OCI-LY7 (cell line): Measurements from ENCODE around the gene FKBP14. TPM values are rescaled to one million over a fixed set of nuclear protein-coding genes. Genes with fewer than 3 reads are reported as not detected.

Experiments used
- BruUV-seq: library from RNA; stranded (reverse); fragments of 400-500 nt; replicated peaks from 2 replicates; lab custom pipeline; 2021; lab: Mats Ljungman, UMichigan
- CTCF ChIA-PET: fragments of 300-600 bp; sonication (Branson Sonifier 250); formaldehyde crosslinking; loops from one replicate; lab custom pipeline; 2022; ENCODE audit warnings: antibody characterized with exemption; ENCODE audit not compliant: unreplicated experiment; lab: Charles Lee
- POLR2A ChIA-PET: fragments of 300-600 bp; sonication (Branson Sonifier 250); formaldehyde crosslinking; loops from one replicate; lab custom pipeline; 2022; ENCODE audit warnings: antibody characterized with exemption; lab: Charles Lee
- DNase-seq: peaks from one replicate; pipeline ENCODE4 v3.0.0-alpha.2; 2015; ENCODE audit warnings: low spot score
- H2AFZ ChIP-seq: fragments of 200-600 bp; sonication (generic), shearing (Covaris generic); 2 replicates; pipeline ENCODE4 v1.6.1; 2014; ENCODE audit warnings: mild to moderate bottlenecking, antibody characterized with exemption, low read length, moderate library complexity
- H3K27ac ChIP-seq: fragments of 200-600 bp; sonication (generic); 2 replicates; pipeline ENCODE4 v1.5.1; 2014; ENCODE audit warnings: mixed run types, low read depth, mild to moderate bottlenecking, moderate library complexity, low read length, inconsistent platforms; ENCODE audit not compliant: poor library complexity, severe bottlenecking
- H3K36me3 ChIP-seq: fragments of 200-600 bp; sonication (generic); 2 replicates; pipeline ENCODE4 v1.6.1; 2014; ENCODE audit warnings: mild to moderate bottlenecking, antibody characterized with exemption, low read length, moderate library complexity, mixed read lengths; ENCODE audit not compliant: insufficient read depth
- H3K4me1 ChIP-seq: fragments of 200-600 bp; sonication (generic); 2 replicates; pipeline ENCODE4 v1.5.1; 2014; ENCODE audit warnings: mild to moderate bottlenecking, low read length; ENCODE audit not compliant: insufficient read depth, poor library complexity, severe bottlenecking
- H3K4me2 ChIP-seq: fragments of 200-600 bp; sonication (generic); 2 replicates; pipeline ENCODE4 v1.6.1; 2014; ENCODE audit warnings: mild to moderate bottlenecking, low read length
- H3K4me3 ChIP-seq: fragments of 200-600 bp; sonication (generic); 2 replicates; pipeline ENCODE4 v1.5.1; 2014; ENCODE audit warnings: mild to moderate bottlenecking, low read depth, low read length; ENCODE audit not compliant: poor library complexity, severe bottlenecking
- H3K79me2 ChIP-seq: fragments of 200-600 bp; sonication (generic); 2 replicates; pipeline ENCODE4 v1.6.1; 2016; ENCODE audit warnings: low read depth, mild to moderate bottlenecking, low read length, moderate library complexity, mixed read lengths; ENCODE audit not compliant: insufficient read depth
- H3K9me2 ChIP-seq: fragments of 200-600 bp; sonication (generic); 2 replicates; pipeline ENCODE4 v1.6.1; 2016; ENCODE audit warnings: mild to moderate bottlenecking, low read length, mixed read lengths; ENCODE audit not compliant: insufficient read depth
- H3K9me3 ChIP-seq: fragments of 200-600 bp; sonication (generic); 2 replicates; pipeline ENCODE4 v1.6.1; 2014; ENCODE audit warnings: mild to moderate bottlenecking, mixed run types, low read length, mixed read lengths
- H4K20me1 ChIP-seq: fragments of 200-600 bp; sonication (generic); 2 replicates; pipeline ENCODE4 v1.6.1; 2014; ENCODE audit warnings: mild to moderate bottlenecking, antibody characterized with exemption, low read length, moderate library complexity, mixed read lengths; ENCODE audit not compliant: insufficient read depth
- CTCF ChIP-seq: fragments of 200-600 bp; sonication (generic); conservative IDR thresholded peaks from 2 replicates; pipeline ENCODE4 v1.5.1; 2014; ENCODE audit warnings: mild to moderate bottlenecking, antibody characterized with exemption, low read length, moderate library complexity, mixed read lengths
- EZH2phosphoT487 ChIP-seq: fragments of 200-600 bp; sonication (generic); IDR thresholded peaks from 2 replicates; pipeline ENCODE4 v1.6.1; 2018; ENCODE audit warnings: low read depth, borderline replicate concordance, mild to moderate bottlenecking, mixed run types, antibody characterized with exemption, low read length, moderate library complexity, mixed read lengths
- intact Hi-C: fragments of 100-400 bp; cut with micrococcal nuclease; formaldehyde crosslinking; loops from one replicate; pipeline ENCODE4 v1.10.0; 2022; ENCODE audit not compliant: unreplicated experiment
- total RNA-seq, 2 experiments: library from RNA; depleted of rRNA in 1 of 2; stranded (reverse); fragments of >200 nt in 1 of 2; shearing (Covaris generic) in 1 of 2; gene quantifications; 2 replicates each; pipeline ENCODE4 v1.2.3, GENCODE V29; 2014 to 2022

Gene FKBP14
- total RNA-seq, 2 experiments from 2014 or later, result 5.3 to 15.9 TPM

- DNase-seq, result no peak
- Histone ChIP-seq H3K4me1 (no peaks in the 10 kb centered on the region), H3K79me2 (no peaks in the 10 kb centered on the region), H2AFZ (no peak overlapping the region), H4K20me1 (no peaks in the 10 kb centered on the region), H3K9me3 (no peaks in the 10 kb centered on the region), H3K9me2 (no peaks in the 10 kb centered on the region; the same call in 1 of the 2 replicates), H3K36me3 (peaks cover 3% of the 10 kb centered on the region; the same call in 1 of the 2 replicates), H3K4me3 (no peak overlapping the region), H3K4me2 (no peak overlapping the region), H3K27ac (no peak overlapping the region)
- no TSS peak for BruUV-seq
- intact Hi-C loops, result loop anchor here (10.0 kb wide), 2 partner anchors 313 to 433 kb away; no protein-coding TSS in a partner anchor
- ChIA-PET POLR2A (no interaction called here), CTCF (no interaction called here)
- TF ChIP-seq CTCF (no peak), EZH2phosphoT487 (no peak)
Observed at GRCh38 chr7:30068117-30068516, 41.6 kb upstream of the FKBP14 start.

GRCh38 chr7:30066687-30067086 lies 40.2 kb upstream of the FKBP14 start:
- ChIA-PET CTCF (no interaction called here), POLR2A (interaction anchor here (0.6 kb wide), 1 partner anchor 104 kb away, joined by 3 read pairs; no protein-coding TSS in a partner anchor)
- H3K9me2 ChIP-seq, result no peaks in the 10 kb centered on the region
- H3K36me3 ChIP-seq, result peaks cover 14% of the 10 kb centered on the region; the same call in 1 of the 2 replicates
- intact Hi-C loops, result loop anchor here (10.0 kb wide), 2 partner anchors 312 to 432 kb away; no protein-coding TSS in a partner anchor
- no peaks in the 10 kb centered on the region for H3K79me2 ChIP-seq
- H3K4me3 ChIP-seq, result no peak overlapping the region
- no peak overlapping the region for H3K4me2 ChIP-seq
- BruUV-seq, result no TSS peak
- TF ChIP-seq CTCF (no peak), EZH2phosphoT487 (no peak)
- no peaks in the 10 kb centered on the region for H3K9me3 ChIP-seq
- H3K4me1 ChIP-seq, result peaks cover 8% of the 10 kb centered on the region
- H3K27ac ChIP-seq, result no peak overlapping the region
- DNase-seq, result no peak
- H2AFZ ChIP-seq, result no peak overlapping the region
- no peaks in the 10 kb centered on the region; the same call in 1 of the 2 replicates for H4K20me1 ChIP-seq

GRCh38 chr7:30065746-30066145 lies 39.2 kb upstream of the FKBP14 start:
- DNase-seq, result no peak
- Histone ChIP-seq H3K9me3 (no peaks in the 10 kb centered on the region), H2AFZ (no peak overlapping the region), H3K79me2 (no peaks in the 10 kb centered on the region), H3K9me2 (no peaks in the 10 kb centered on the region), H3K4me3 (no peak overlapping the region), H3K4me1 (peaks cover 13% of the 10 kb centered on the region), H3K4me2 (no peak overlapping the region), H4K20me1 (no peaks in the 10 kb centered on the region; the same call in 1 of the 2 replicates), H3K27ac (no peak overlapping the region), H3K36me3 (peaks cover 14% of the 10 kb centered on the region; the same call in 1 of the 2 replicates)
- BruUV-seq, result no TSS peak
- intact Hi-C loops, result loop anchor here (10.0 kb wide), 2 partner anchors 311 to 431 kb away; no protein-coding TSS in a partner anchor
- ChIA-PET POLR2A (interaction anchor here (0.6 kb wide), 1 partner anchor 445 kb away, joined by 4 read pairs; no protein-coding TSS in a partner anchor), CTCF (interaction anchor here (0.6 kb wide), 1 partner anchor 623 kb away, joined by 3 read pairs; no protein-coding TSS in a partner anchor)
- TF ChIP-seq EZH2phosphoT487 (no peak), CTCF (no peak)
